HEK293T (cell line): Measurements from ENCODE around the gene RNU1-3.
A peak's percentile ranks its signal among the peaks of the same experiment; 100 is the strongest.
"Not testable (repeated sequence)": the region's sequence is repeated elsewhere in the genome, so short reads cannot be mapped to it uniquely, and the experiment has no call there.

ENCODE experiments used
- CTCF ChIA-PET: fragments of 350-600 bp; formaldehyde crosslinking; extraction: SDS; loops from one replicate; lab custom pipeline; 2021; ENCODE audit warnings: antibody characterized with exemption, inconsistent platforms; lab: Yijun Ruan, JAX
- POLR2A ChIA-PET: fragments of 350-600 bp; formaldehyde crosslinking; extraction: SDS; loops from one replicate; lab custom pipeline; 2020; ENCODE audit warnings: antibody characterized with exemption, inconsistent platforms; lab: Yijun Ruan, JAX
- DNase-seq: peaks from one replicate; pipeline ENCODE4 v3.0.0; 2012; ENCODE audit warnings: mixed read lengths; ENCODE audit errors: extremely low spot score

RNU1-3 gene

DNA sequence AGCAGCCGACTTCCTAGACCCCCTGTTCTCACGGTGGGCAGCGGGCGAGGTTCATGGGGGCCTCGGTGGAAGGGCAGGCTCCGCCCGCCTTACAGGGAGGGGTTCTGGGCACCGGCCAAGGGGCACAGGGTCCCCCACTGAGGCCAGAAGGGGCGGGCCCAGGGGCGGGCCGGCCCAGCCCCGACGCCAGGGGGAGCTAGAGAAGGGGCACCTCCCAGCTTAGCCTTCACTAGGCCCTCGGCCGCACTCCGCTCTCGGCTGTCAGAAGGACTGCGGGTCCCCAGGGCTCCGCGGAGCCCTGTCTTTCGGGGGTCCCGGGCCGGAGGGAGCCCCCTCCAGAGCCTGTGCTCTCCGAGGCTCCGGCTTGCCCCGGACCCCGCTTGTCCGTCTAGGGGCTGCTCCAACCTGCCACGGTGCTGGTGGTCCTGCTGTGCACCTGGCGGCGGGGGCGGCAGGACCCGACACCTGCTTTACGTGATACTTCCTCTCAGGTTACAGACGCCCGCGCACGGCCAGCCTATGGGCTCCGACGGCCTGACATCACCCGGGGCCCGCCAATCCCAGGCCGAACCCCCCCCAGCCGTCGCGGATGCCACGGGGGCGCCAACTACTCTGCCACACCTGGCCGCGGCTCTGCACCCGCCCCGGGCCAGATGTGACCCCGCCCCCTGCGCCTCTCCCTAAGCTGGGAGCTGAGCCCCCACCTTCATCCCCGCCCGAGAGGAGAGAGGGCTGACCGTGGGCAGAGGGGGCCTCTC lies 33.6 kb upstream of the RNU1-3 start:
- CTCF ChIA-PET, result interaction anchor here (1.2 kb wide), 1 partner anchor 11 kb away, joined by 3 read pairs; no protein-coding TSS in a partner anchor
- POLR2A ChIA-PET, DNase-seq: not testable (repeated sequence)

GRCh38 chr1:16699440-16699839 lies 32.7 kb upstream of the RNU1-3 start:
- CTCF ChIA-PET, DNase-seq: not testable (repeated sequence)
- POLR2A ChIA-PET, result interaction anchor here (1.1 to 2.0 kb wide), 2 partner anchors 7 to 78 kb away, joined by 3 to 7 read pairs; no protein-coding TSS in a partner anchor

DNA sequence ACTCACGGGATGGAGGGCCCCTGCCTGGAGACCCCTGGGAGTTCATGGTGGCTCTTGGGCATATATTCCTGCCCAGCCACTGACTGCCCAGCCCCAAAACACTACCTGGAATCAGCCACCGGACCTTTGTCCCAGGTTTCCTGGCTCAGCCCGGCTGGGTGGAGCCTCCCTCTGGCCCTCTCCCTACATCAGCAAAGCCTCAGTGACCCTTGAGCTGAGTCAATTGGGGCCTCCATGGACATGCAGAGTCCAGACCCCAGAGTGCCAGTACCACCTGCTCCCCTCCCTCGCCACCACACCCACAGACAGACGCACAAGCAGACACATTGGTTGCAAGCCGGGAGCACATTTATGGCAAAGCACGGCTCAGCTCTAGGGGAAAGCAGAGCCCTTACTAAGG lies 30.4 kb upstream of the RNU1-3 start:
- CTCF ChIA-PET, DNase-seq: not testable (repeated sequence)
- POLR2A ChIA-PET, result interaction anchor here (1.0 kb wide), 1 partner anchor 206 kb away, joined by 3 read pairs; no protein-coding TSS in a partner anchor

DNA sequence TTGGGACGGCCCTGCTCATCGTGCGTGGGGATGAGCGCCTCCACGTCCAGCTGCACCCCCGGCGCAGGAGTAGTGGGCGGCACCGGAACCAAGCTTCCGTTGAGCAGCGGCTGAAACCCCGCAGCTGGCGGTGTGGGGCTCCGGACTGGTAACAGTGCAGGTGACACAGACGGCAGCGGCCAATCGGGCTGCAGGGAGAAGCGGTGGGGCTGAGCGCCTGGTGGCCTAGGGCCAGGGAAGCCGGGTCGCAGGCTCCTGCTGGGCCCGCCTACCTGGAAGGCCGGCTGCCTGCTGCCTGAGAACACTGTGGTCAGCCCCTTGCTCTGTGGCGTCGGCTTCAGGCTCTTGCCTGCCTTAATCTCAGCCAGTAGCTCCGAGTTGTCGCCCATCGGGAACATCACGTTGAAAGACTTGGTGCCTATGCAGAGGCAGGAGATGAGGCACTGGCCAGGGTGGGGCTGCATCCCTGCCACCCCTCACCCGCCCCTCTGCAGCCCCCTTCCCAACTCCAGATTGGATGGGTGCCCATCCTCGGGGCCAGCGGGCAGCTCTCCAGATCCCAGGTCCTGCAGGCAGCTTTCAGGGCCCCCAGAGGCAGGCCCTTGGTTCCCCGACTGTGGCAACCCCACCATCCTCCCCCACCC lies 29.9 kb upstream of the RNU1-3 start:
- not testable (repeated sequence) for DNase-seq
- POLR2A ChIA-PET, result interaction anchor here (1.0 kb wide), 1 partner anchor 207 kb away, joined by 3 read pairs; no protein-coding TSS in a partner anchor
- CTCF ChIA-PET, result interaction anchor here (0.6 to 1.3 kb wide), 2 partner anchors 9 to 20 kb away, joined by 3 read pairs; no protein-coding TSS in a partner anchor

DNA sequence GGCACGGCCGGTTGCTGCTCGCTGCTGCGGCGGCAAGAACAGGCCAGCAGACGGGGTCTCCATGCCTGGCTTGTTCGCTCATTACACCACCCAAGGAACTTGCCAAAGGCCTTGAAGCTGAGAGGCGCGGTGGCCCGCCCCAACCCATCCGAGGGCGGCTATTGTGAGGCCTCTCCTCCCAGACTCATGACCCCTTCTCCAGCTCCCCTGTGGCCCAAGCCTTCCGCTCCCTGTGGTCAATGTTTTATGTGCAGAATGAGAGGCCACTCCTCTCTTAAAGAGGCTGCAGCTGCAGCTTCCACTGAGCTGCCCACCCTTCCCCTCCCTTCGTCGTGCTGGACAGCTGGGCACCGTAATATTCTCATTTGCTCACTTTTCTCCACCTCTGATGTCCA lies 27.6 kb upstream of the RNU1-3 start:
- CTCF ChIA-PET, DNase-seq: not testable (repeated sequence)
- POLR2A ChIA-PET, result interaction anchor here (0.9 kb wide), 1 partner anchor 210 kb away, joined by 3 read pairs; no protein-coding TSS in a partner anchor

GRCh38 chr1:16693449-16694307 lies 26.9 kb upstream of the RNU1-3 start:
- CTCF ChIA-PET, DNase-seq: not testable (repeated sequence)
- POLR2A ChIA-PET, result interaction anchor here (0.9 kb wide), 1 partner anchor 211 kb away, joined by 3 read pairs; no protein-coding TSS in a partner anchor

GRCh38 chr1:16692717-16693448 lies 26.1 kb upstream of the RNU1-3 start:
- POLR2A ChIA-PET, CTCF ChIA-PET, DNase-seq: not testable (repeated sequence)

- CTCF ChIA-PET, result not testable (repeated sequence)
Measured at GRCh38 chr1:16692283-16692682, 25.5 kb upstream of the RNU1-3 start.

DNA sequence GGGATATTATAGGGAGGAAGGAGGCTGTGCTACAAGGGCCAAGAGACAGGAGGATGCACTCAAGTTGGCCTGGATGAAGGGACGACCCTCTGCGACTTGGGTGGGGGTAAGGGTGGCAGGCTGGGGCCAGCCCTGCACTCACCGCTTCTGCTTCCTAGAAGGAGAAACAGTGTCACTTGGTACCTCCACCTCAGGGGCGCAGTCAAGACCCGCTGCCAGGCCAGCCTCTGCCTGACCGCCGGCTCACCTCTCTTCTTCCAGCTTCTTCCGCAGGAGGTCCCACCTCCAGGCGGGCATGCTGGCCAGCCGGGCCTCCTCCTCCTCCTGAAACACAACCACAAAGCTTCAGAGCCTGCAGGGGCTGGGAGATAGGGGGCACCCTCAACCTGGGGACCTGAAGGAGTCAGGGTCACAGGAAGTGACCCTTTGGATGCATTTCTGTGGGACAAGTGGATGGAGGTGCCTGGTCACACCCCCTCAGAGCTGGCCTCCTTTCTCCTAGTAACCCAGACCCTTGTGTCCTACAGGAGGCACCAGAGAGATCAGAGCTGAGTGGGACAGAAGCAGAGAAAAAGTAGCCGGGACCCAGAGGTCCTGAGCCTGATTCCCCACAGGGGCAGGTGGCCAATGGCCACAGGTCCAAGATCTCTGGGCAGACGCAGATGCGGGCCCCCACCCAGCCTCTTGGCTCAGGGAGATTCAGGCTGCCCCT lies 24.4 kb upstream of the RNU1-3 start:
- DNase-seq, CTCF ChIA-PET, POLR2A ChIA-PET: not testable (repeated sequence)

More at GRCh38 chr1:16692283-16692682, 25.5 kb upstream of the RNU1-3 start:
- DNase-seq, POLR2A ChIA-PET: not testable (repeated sequence)

DNA sequence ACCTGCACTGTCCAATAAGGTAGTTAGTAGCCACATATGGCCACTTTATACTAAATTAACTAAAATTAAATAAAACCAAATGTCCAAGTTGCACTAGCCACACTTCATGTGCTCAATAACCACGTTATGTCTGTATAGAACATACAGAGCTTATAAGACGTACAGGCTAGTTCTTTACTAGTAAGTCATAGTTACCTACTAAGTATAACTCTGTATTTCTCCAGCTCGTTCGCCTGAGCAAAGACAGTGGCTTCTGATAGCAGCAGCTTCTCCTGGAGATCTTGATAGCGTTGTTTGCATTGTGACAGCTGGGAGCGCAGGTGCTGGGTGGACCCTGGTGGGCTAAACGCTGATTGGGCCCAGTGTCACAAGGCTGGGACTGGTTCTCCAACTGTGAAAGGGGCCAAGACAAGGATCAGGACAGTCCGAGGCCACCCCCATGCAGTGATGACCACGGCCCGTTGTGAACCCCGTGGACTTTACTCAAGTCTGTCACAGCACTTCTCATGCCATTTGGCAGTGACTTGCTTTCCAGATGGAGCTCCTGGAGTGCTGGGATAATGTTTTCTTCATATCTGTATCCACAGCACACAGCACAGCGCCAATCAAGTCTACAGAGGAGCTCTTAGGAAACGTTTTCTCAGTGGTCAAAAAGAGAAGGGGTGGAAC lies 20.5 kb upstream of the RNU1-3 start:
- DNase-seq, POLR2A ChIA-PET: not testable (repeated sequence)
- CTCF ChIA-PET, result interaction anchor here (0.6 to 1.3 kb wide), 2 partner anchors 9 to 63 kb away, joined by 3 read pairs; no protein-coding TSS in a partner anchor

GRCh38 chr1:16685445-16686371 lies 19.0 kb upstream of the RNU1-3 start:
- CTCF ChIA-PET, DNase-seq, POLR2A ChIA-PET: not testable (repeated sequence)

DNA sequence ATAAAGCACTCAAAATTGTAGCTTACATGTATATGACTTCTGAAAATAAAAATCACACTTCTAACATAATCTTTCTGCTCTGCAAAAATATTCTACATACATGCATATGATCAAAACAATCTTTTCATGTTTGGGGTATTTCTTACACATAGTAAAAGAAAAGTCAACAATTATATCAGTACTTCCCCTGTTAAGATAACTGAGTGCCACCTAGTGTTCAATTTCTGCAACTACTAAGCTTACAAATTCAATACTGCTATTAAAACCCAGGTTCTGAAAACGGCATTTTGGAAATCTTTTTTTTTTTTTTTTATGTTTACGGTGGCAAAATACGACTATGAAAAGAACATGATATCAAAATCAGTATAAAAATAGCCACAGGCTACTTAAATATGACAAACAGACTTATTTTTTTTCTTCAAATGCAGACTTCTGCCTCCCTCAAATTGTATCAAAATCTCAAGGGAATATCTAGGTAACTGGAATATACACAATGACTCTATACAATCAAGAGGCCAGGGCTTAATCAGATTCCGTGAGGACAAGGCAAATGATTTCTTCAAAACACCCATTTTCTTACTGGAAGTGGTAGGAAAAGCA lies 18.1 kb upstream of the RNU1-3 start:
- POLR2A ChIA-PET, CTCF ChIA-PET: not testable (repeated sequence)

GRCh38 chr1:16684152-16684551 lies 17.4 kb upstream of the RNU1-3 start:
- DNase-seq, CTCF ChIA-PET, POLR2A ChIA-PET: not testable (repeated sequence)

More for the DNA sequence above, 18.1 kb upstream of the RNU1-3 start:
- DNase-seq, result not testable (repeated sequence)

DNA sequence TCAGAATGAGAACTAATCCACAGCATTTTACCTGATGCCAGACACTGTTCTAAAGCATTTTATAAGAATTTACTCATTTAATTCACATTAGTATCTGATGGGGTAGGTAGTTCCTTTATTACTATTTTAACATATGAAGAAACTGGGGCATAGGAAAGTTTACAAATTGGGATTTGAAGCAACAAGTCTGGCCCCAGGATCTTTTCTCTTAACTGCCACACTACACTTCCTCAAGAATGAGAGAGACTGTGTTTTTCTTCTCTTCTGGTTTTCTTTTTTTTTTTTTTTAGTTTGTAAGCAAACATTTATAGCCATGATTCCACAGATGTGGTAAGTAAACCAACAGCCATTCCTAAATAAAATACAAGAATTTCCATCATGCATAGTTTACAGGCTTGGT lies 16.1 kb upstream of the RNU1-3 start:
- POLR2A ChIA-PET, result not testable (repeated sequence)

GRCh38 chr1:16680366-16680765 lies 13.6 kb upstream of the RNU1-3 start:
- peak; percentile 1 for DNase-seq
- POLR2A ChIA-PET, CTCF ChIA-PET: not testable (repeated sequence)

More for the DNA sequence above, 16.1 kb upstream of the RNU1-3 start:
- CTCF ChIA-PET, DNase-seq: not testable (repeated sequence)
